ENCODE data around the gene OTUD3. TPM values are rescaled to one million over a fixed set of nuclear protein-coding genes. Genes with fewer than 3 reads are reported as not detected.
"Not testable (repeated sequence)": the region's sequence is repeated elsewhere in the genome, so short reads cannot be mapped to it uniquely, and the experiment has no call there.

The OTUD3 gene
- total RNA-seq, 4 donors from 2014 or later: 5.8 to 8.2 (median 6.7) TPM

DNA sequence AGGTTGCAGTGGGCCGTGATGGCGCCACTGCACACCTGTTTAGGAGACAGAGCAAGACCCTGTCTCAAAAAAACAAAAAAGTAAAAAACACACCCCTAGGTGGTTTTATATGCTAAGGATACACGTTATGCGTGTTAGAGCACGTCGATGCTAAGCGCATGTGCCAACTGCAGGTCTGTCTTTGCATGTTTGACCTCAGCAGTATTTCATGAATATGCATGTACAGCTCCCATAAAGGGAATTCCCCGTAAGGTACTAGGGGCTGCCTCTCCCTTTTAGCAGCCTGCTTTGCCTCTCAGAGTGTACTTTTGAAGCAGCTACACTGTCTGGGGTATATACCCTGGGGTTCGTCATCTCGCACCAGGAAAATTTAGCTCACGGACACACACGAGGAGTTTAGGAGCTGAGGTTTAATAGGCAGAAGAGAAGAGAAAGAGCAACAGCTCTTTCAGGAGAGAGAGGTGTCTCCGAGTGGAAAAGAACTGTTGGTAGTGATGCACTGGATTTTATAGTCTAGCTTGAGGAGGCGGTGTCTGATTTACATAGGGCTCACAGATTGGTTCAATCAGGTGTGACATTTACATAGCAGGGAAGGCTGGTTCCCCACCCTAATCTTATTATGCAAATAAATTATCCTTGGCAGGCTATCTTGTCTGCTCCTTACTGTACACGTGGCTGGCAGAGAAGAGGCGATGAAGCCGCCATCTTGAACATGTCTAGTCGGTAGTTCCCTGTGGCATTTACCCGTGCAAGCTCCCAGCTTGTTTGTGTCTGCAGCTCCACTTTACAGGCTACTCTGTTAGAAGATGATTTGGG is 4.2 kb upstream of the OTUD3 start:
- Histone ChIP-seq H3K36me3 (no peaks in the 10 kb centered on the region), H3K4me1 (peaks cover 2 to 12% of the 10 kb centered on the region in 2 donors), H3K27me3 (no peaks in the 10 kb centered on the region), H3K27ac (peak overlapping the region; percentile 47 to 70 (median 61)), H3K9me3 (no peaks in the 10 kb centered on the region), H3K4me3 (replicated peaks in 1 of 3) (peak overlapping the region in 1 of 3 donors; percentile 3)
- intact Hi-C loops (cut with DNase I): no loop called here
- TF ChIP-seq POLR2A (IDR thresholded peaks at IDR 0.05) (peak in 1 of 2 donors; percentile 40), CTCF (IDR thresholded peaks at IDR 0.05) (no peak)
- 71 to 73% methylated on average over 19 of the region's 19 CpGs for WGBS, 2 donors
- DNase-seq: peak; percentile 33 to 36

GRCh38 chr1:19878637-19878985 is 3.6 kb upstream of the OTUD3 start:
- no peaks in the 10 kb centered on the region for H3K9me3 ChIP-seq
- H3K27me3 ChIP-seq: no peaks in the 10 kb centered on the region
- H3K4me3 ChIP-seq (replicated peaks in 1 of 3): peak overlapping the region in 1 of 3 donors; percentile 3
- H3K4me1 ChIP-seq: peaks cover 8 to 18% of the 10 kb centered on the region in 2 donors
- H3K36me3 ChIP-seq: no peaks in the 10 kb centered on the region
- peak; percentile 87 to 88 for DNase-seq
- intact Hi-C loops (cut with DNase I): no loop called here
- peak overlapping the region; percentile 47 to 70 (median 61) for H3K27ac ChIP-seq
- TF ChIP-seq CTCF (IDR thresholded peaks at IDR 0.05) (no peak), POLR2A (IDR thresholded peaks at IDR 0.05) (no peak)
- WGBS, 2 donors: 32 to 33% methylated on average over 12 of the region's 12 CpGs

DNA sequence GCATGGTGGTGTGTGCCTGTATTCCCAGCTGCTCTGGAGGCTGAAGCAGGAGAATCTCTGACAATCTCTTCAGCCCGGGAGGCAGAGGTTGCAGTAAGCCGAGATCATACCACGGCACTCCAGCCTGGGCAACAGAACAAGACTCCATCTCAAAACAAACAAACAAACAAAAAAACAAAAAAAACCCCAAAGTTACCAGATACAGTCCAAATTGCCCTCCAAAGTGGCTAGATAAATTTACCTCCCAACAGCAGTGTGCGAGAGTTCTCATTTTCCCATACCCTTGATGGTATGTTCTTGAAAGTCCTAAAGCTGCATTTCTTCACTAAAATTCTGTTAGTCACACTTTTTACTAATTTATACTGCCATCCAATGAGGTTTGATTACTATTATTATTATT is 3.0 kb upstream of the OTUD3 start:
- Histone ChIP-seq H3K9me3 (no peaks in the 10 kb centered on the region), H3K36me3 (no peaks in the 10 kb centered on the region), H3K27me3 (no peaks in the 10 kb centered on the region), H3K4me3 (replicated peaks in 1 of 3) (no peak overlapping the region), H3K27ac (peak overlapping the region in 1 of 3 donors; percentile 70), H3K4me1 (peaks cover 12 to 23% of the 10 kb centered on the region in 2 donors)
- 86 to 87% methylated on average over 4 of the region's 4 CpGs for WGBS, 2 donors
- intact Hi-C loops (cut with DNase I): no loop called here
- TF ChIP-seq POLR2A (IDR thresholded peaks at IDR 0.05) (no peak), CTCF (IDR thresholded peaks at IDR 0.05) (no peak)
- DNase-seq: no peak

- TF ChIP-seq POLR2A (IDR thresholded peaks at IDR 0.05): no peak
- no peak for TF ChIP-seq CTCF (IDR thresholded peaks at IDR 0.05)
- Histone ChIP-seq H3K27me3 (no peaks in the 10 kb centered on the region), H3K27ac (no peak overlapping the region), H3K4me1 (peaks cover 12 to 23% of the 10 kb centered on the region in 2 donors), H3K36me3 (no peaks in the 10 kb centered on the region), H3K9me3 (no peaks in the 10 kb centered on the region), H3K4me3 (replicated peaks in 1 of 3) (no peak overlapping the region)
- 89 to 92% methylated on average over 4 of the region's 4 CpGs for WGBS, 2 donors
- intact Hi-C loops (cut with DNase I): loop anchor here (10.0 kb wide), 1 partner anchor 85 kb away; the partner anchor contains the start of gene TMCO4
- DNase-seq: no peak
Observed at GRCh38 chr1:19879661-19880060, 2.5 kb upstream of the OTUD3 start.

GRCh38 chr1:19880841-19881240 is 1.4 kb upstream of the OTUD3 start:
- H3K4me1 ChIP-seq: peaks cover 12 to 23% of the 10 kb centered on the region in 2 donors
- not testable (repeated sequence) for H3K9me3 ChIP-seq; H3K27me3 ChIP-seq; H3K36me3 ChIP-seq; H3K4me3 ChIP-seq (replicated peaks in 1 of 3); H3K27ac ChIP-seq; DNase-seq
- 84 to 98% methylated on average over 5 of the region's 5 CpGs for WGBS, 2 donors
- intact Hi-C loops (cut with DNase I): loop anchor here (10.0 kb wide), 1 partner anchor 86 kb away; the partner anchor contains the start of gene TMCO4
